Activated CD4-positive, alpha-beta T cell treated with anti-CD3 and anti-CD28 coated beads for 48 hours (primary cell): ENCODE data around the gene RCOR1.

Experiments used
- DNase-seq: peaks from one replicate; pipeline ENCODE4 v3.0.0-alpha.2; 2020

RCOR1 gene

GRCh38 chr14:102729268-102729667 lies 136.8 kb downstream of the RCOR1 start:
- no peak for DNase-seq

GRCh38 chr14:102729825-102730224 lies 137.4 kb downstream of the RCOR1 start:
- DNase-seq: no peak

GRCh38 chr14:102731101-102731870 lies 138.8 kb downstream of the RCOR1 start:
- DNase-seq: no peak

- no peak for DNase-seq
Observed at GRCh38 chr14:102731871-102732800, 139.7 kb downstream of the RCOR1 start.

GRCh38 chr14:102732924-102733323 lies 140.5 kb downstream of the RCOR1 start:
- DNase-seq: no peak

GRCh38 chr14:102733326-102733725 lies 140.9 kb downstream of the RCOR1 start:
- no peak for DNase-seq

- DNase-seq: no peak
Observed at GRCh38 chr14:102734436-102734835, 142.0 kb downstream of the RCOR1 start.

GRCh38 chr14:102736956-102737355 lies 144.5 kb downstream of the RCOR1 start:
- no peak for DNase-seq

- DNase-seq: no peak
Observed at GRCh38 chr14:102737402-102738372, 145.2 kb downstream of the RCOR1 start.

GRCh38 chr14:102738373-102739189 lies 146.1 kb downstream of the RCOR1 start:
- DNase-seq: no peak

GRCh38 chr14:102739190-102739469 lies 146.7 kb downstream of the RCOR1 start:
- no peak for DNase-seq

GRCh38 chr14:102746634-102747438 lies 154.4 kb downstream of the RCOR1 start:
- DNase-seq: no peak

GRCh38 chr14:102748806-102749205 lies 156.4 kb downstream of the RCOR1 start:
- no peak for DNase-seq

GRCh38 chr14:102749393-102750305 lies 157.2 kb downstream of the RCOR1 start:
- DNase-seq: no peak

- DNase-seq: no peak
Observed at GRCh38 chr14:102750376-102750775, 157.9 kb downstream of the RCOR1 start.

- DNase-seq: no peak
Observed at GRCh38 chr14:102751088-102751487, 158.6 kb downstream of the RCOR1 start.

GRCh38 chr14:102752239-102752847 lies 159.9 kb downstream of the RCOR1 start:
- DNase-seq: no peak

GRCh38 chr14:102754370-102755262 lies 162.2 kb downstream of the RCOR1 start:
- no peak for DNase-seq

GRCh38 chr14:102757646-102758045 lies 165.2 kb downstream of the RCOR1 start:
- DNase-seq: no peak
